ENCODE measurements around the gene SLC44A4.

DNA sequence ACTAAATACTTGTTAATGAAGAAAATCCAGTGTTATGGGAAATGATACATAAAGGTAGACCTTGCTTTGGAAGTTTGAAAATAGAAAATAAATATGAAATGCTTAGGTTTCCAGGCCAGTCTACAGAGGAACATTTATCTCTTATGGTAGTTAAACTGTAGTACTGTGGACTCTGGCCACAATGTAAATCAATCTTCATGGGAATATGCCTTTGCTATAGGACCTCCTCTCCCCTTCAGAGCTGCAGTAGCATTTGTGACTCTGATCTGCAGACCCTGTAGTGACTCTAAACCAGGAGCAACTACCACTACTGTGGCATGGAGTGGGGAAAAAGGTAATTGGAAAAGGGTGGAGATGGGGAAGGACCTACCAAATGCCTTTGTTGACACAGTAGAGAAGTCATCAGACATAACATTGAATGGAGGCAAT lies 58.9 kb downstream of the SLC44A4 start:
- TF ChIP-seq, protein P1, sequence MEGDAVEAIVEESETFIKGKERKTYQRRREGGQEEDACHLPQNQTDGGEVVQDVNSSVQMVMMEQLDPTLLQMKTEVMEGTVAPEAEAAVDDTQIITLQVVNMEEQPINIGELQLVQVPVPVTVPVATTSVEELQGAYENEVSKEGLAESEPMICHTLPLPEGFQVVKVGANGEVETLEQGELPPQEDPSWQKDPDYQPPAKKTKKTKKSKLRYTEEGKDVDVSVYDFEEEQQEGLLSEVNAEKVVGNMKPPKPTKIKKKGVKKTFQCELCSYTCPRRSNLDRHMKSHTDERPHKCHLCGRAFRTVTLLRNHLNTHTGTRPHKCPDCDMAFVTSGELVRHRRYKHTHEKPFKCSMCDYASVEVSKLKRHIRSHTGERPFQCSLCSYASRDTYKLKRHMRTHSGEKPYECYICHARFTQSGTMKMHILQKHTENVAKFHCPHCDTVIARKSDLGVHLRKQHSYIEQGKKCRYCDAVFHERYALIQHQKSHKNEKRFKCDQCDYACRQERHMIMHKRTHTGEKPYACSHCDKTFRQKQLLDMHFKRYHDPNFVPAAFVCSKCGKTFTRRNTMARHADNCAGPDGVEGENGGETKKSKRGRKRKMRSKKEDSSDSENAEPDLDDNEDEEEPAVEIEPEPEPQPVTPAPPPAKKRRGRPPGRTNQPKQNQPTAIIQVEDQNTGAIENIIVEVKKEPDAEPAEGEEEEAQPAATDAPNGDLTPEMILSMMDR (conservative IDR thresholded peaks at IDR 0.05): no peak
- TF ChIP-seq ZFX (IDR thresholded peaks at IDR 0.05): no peak
